NCI-H2227 treated with DMSO at 0.1 percent for 48 hours (cell line): ENCODE data around the gene ELOVL1.
A peak's percentile ranks its signal among the peaks of the same experiment; 100 is the strongest.
"Not testable (repeated sequence)": the region's sequence is repeated elsewhere in the genome, so short reads cannot be mapped to it uniquely, and the experiment has no call there.

Source experiments
- DNase-seq: peaks from one replicate; lab custom pipeline; 2025; lab: John Stamatoyannopoulos, UW

Gene ELOVL1

GRCh38 chr1:43381612-43382011 is 13.8 kb upstream of the ELOVL1 start:
- no peak for DNase-seq

GRCh38 chr1:43379476-43379875 is 11.7 kb upstream of the ELOVL1 start:
- no peak for DNase-seq

DNA sequence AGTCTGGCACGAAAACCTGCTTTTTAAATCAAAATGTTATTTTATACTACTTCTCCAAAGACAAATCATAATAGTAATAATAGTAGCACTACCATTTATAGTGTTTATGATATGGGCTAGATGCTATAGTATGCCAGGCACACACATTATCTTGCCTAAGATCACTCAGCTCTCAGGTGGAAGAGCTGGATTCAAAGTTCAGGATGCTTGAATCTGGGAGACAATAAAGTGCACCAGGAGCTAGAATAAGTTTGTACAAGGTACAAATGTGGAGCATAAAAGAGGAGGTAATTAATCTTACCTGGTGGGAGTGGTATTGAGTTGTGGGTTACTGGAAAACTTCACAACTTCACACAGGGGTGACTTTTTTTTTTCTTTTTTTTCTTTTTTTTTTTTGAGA is 10.0 kb upstream of the ELOVL1 start:
- DNase-seq: no peak

DNA sequence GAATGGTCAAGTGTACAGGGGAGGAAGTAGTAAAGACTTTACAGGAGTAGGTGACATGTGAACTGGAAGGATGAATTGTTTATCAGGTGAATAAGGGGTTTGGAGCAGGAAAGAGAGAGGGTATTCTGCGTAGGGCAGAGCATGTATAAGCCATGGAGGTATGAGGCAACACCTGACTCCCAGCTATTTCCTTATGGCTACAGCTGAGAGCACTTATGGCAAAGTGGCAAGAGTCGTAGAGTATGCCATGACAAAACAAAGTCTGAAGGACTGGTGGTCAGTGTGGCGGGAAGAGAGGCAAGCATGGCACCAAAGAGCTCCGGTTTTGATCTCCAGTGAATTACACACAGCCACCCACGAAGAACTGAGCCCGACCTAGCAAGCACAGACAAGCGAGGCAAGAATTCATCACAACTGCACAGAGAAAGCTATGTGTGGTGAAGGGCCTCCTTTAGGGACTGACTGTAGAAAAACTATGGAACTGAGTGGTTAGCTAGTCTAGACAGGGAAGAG is 9.0 kb upstream of the ELOVL1 start:
- DNase-seq: no peak

GRCh38 chr1:43373066-43373940 is 5.5 kb upstream of the ELOVL1 start:
- DNase-seq: no peak

DNA sequence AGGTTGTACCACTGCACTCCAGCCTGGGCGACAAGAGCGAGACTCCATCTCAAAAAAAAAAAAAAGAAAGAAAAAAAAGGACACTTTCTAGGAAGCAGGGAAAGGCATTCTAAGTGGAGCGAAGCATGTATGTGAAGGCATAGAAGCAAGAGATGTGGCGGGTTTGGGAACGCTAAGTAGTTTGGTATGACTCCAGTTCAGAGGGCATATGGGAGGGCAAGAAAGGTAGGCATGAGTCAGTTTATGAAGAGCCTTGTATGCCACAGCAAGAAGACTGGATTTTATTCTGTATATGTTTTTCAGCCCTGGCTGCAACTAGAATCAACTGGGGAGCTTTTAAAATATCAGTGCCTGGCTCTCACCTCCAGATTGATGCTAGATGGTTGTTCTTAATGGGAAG is 4.4 kb upstream of the ELOVL1 start:
- DNase-seq: no peak

- no peak for DNase-seq
These were observed 2.8 kb upstream of the ELOVL1 start for GRCh38 chr1:43370564-43370963.

DNA sequence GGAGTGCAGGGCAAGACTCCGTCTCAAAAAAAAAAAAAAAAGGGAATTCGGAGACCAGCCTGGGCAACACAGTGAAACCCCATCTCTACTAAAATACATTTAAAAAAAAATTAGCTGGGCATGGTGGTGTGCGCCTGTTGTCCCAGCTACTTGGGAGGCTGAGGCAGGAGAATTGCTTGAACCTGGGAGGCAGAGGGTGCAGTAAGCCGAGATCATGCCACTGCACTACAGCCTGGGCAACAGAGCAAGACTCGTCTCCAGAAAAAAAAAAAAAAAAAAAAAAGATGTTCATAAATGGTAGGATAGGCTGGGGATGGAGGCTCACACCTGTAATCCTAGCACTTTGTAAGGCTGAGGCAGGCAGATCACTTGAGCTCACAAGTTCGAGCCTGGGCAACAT is 2.0 kb upstream of the ELOVL1 start:
- not testable (repeated sequence) for DNase-seq

DNA sequence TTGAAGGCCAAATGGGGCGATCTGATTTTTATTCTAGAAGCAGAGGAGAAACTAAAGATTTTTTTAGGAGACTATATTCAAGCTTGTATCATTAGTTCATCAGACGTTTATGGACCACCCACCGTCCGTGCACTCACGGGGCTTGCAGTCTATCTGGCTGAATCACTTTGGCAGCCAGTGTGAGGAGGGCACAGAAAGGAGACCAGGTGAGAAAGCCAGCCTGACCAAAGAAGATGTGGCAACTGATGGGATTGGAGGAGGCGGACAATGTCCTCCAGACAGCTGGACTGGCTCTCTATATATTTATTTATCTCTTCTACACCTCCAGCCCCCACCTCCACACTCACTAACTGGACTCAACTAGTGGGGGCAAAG is 822 bp upstream of the ELOVL1 start:
- no peak for DNase-seq

- DNase-seq: no peak
These were observed 546 bp downstream of the ELOVL1 start for GRCh38 chr1:43367026-43367903.

DNA sequence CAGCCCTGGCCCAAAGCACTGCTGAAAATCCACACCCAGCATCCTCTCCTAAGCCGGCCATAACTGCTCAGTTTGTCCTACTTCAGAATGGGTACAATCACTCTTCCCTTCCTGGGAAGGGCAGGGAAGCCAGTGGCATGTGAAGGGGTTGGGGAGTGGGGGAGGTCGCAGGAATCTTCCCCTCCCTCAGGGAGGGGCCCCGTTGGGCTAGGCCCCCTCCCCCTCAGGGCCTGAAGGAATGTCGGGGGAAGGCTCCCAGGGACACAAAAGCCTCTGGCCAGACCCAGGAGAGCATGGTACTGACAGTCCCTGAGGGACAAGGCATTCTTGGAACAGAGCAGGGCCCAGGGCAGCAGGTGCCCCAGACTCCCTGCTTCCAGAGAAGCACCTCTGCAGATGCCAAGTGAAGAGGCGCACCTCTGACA is 1.2 kb downstream of the ELOVL1 start:
- DNase-seq: no peak

DNA sequence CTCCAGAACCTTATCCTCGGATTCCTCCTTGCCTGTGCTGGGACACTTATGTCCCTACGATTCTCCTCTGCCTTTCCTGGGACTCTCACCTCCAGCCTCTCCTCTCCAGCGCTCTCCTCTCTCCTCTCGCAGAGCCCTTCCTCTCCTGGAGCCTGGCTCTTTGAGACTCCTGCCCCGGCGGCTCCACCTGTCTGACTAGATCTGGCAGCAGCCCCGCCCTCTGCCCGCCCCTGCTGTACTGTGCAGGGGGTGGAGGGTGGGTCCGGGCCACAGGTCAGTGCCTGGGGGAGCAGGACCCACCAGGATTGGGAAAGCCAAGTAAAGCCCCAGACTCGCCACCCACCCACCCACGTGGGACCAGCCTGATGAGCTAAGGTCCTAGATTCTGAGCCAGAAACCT is 1.6 kb downstream of the ELOVL1 start:
- no peak for DNase-seq

GRCh38 chr1:43365678-43366077 is 2.1 kb downstream of the ELOVL1 start:
- no peak for DNase-seq

GRCh38 chr1:43363935-43364525 is 3.8 kb downstream of the ELOVL1 start:
- no peak for DNase-seq

DNA sequence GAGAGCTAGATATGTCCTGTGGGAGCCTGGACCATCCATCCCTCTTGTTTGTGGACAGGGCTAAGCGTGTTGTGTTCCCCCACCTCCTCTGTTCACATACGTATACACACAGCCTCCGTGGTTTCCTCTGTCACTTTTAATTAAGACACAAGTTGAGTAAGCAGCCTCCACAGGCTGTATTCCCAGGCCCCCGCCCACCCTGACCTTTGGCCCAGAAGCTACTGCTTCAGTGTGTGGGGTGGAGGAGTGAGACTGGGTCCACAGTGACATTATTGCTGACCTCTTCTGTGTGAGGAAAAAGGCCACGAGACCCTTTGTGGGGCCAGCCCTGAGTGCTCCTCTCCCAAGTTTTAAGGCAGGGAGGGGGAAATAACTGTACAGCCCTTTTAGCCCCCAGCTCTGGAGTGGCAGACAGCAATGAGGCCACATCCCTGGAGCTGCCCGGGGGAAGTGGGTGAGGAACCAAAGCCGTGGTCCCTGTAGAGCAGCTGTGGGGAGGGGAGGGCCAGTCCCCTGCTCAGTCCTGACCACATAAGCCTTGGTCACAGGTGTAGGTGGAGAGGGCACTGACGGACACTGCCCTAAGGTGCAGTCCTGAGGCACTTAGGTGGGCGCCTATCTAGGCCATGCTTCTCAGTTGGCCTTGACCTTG is 4.4 kb downstream of the ELOVL1 start:
- DNase-seq: no peak

DNA sequence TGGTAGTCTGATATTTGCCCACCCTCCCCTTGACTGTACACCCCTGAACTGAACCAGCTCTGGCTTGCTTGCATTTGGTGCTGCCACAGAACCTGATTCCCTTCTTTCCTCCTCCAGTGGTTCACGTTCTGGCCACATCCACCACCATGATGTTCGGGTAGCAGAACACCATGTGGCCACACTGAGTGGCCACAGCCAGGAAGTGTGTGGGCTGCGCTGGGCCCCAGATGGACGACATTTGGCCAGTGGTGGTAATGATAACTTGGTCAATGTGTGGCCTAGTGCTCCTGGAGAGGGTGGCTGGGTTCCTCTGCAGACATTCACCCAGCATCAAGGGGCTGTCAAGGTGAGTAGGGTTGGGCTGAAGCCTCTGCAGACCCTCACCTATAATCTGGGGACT is 7.2 kb downstream of the ELOVL1 start:
- no peak for DNase-seq

- no peak for DNase-seq
These were observed 8.1 kb downstream of the ELOVL1 start for GRCh38 chr1:43359696-43360095.

DNA sequence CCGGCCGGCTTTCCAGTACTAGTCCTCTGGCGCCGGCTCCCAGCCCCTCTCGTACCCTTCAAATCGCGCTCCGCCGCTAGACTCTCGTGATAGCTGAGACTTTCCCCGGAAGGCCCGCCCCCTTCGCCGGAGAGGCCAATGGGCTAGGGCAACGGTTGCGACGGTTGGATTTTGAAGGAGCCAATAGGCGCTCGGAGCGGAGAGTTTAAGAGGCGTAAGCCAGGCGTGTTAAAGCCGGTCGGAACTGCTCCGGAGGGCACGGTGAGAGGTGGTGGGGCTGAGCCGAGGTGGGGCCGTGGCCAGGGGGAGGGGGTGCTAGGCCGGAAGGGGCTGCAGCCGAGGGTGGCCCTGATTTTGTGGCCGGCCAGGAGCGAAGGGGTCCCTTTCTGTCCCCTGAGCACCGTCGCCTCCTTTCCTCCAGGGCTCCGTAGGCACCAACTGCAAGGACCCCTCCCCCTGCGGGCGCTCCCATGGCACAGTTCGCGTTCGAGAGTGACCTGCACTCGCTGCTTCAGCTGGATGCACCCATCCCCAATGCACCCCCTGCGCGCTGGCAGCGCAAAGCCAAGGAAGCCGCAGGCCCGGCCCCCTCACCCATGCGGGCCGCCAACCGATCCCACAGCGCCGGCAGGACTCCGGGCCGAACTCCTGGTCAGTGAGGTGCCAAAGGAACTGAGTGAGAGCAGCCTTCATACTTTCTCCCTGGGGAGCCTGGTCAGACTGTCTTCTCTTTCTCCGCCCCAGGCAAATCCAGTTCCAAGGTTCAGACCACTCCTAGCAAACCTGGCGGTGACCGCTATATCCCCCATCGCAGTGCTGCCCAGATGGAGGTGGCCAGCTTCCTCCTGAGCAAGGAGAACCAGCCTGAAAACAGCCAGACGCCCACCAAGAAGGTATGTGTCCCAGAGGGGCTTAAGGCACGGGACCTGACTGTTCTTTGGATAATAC is 8.8 kb downstream of the ELOVL1 start, which contains the start of gene CDC20:
TSS of gene CDC20 (plus strand) at position 236 of the 948 bp plus-strand sequence. CDS start at position 471, 235 bp downstream.
- DNase-seq: peak; percentile 97

- peak; percentile 89 for DNase-seq
These were observed 9.6 kb downstream of the ELOVL1 start for GRCh38 chr1:43358121-43358745.

DNA sequence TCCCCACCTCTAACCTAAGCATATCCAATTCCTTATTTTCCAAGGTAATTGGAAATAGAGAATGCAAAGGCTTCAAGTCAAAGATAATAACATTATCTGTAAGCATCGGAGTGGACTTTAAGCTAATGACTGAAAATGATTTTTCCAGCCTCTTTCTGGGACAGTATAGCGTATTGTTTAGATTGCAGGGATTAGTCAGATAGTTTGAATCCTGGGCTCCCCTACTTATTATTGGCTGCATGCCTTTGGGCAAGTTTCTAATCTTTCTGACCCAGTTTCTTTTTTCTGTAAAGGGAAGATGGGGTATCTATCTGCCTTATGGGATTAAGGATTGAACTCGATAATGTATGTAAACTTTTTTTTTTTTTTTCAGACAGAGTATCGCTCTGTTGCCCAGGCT is 10.6 kb downstream of the ELOVL1 start:
- no peak for DNase-seq
